HL-60 (cell line): ENCODE measurements around the gene C11orf16.

Experiments used
- DNase-seq, 2 experiments: peaks; one replicate each; pipeline ENCODE4 v3.0.0-alpha.2; 2010 to 2020; ENCODE audit warnings: low read depth in 1 of 2, low spot score in 1 of 2
- H3K27ac ChIP-seq: fragments of 250-450 bp; sonication (Bioruptor Pico); replicated peaks from 2 replicates; pipeline ENCODE4 v1.5.1; 2020; ENCODE audit warnings: mild to moderate bottlenecking, moderate library complexity
- H3K27me3 ChIP-seq: fragments of 250-450 bp; sonication (Bioruptor Pico); 2 replicates; pipeline ENCODE4 v1.5.1; 2021; ENCODE audit warnings: mild to moderate bottlenecking, moderate library complexity; ENCODE audit not compliant: insufficient read depth, poor library complexity, severe bottlenecking
- H3K4me3 ChIP-seq: replicated peaks from 2 replicates; pipeline ENCODE4 v1.5.1; 2011; ENCODE audit warnings: mild to moderate bottlenecking, control low read depth, low read length; ENCODE audit not compliant: insufficient read depth
- CTCF ChIP-seq: IDR thresholded peaks from one replicate; pipeline ENCODE4 v1.5.1; 2011; ENCODE audit warnings: low read length, control low read depth, inconsistent platforms; ENCODE audit not compliant: insufficient read depth
- GABPA ChIP-seq: IDR thresholded peaks from 2 replicates; pipeline ENCODE4 v1.6.1; 2012; ENCODE audit warnings: low read depth
- POLR2AphosphoS5 ChIP-seq: IDR thresholded peaks from 2 replicates; pipeline ENCODE4 v1.6.1; 2012; ENCODE audit warnings: low read depth
- REST ChIP-seq: IDR thresholded peaks from 2 replicates; pipeline ENCODE4 v1.6.1; 2012; ENCODE audit warnings: low read depth; ENCODE audit not compliant: insufficient replicate concordance
- SPI1 ChIP-seq: IDR thresholded peaks from 2 replicates; pipeline ENCODE4 v1.6.1; 2012; ENCODE audit warnings: low read depth, mild to moderate bottlenecking, borderline replicate concordance

C11orf16 gene

GRCh38 chr11:8922691-8923090, 10.1 kb downstream of the C11orf16 start:
- TF ChIP-seq CTCF (no peak), POLR2AphosphoS5 (no peak), SPI1 (no peak), GABPA (no peak), REST (no peak)
- DNase-seq, result no peak
- Histone ChIP-seq H3K27ac (no peak overlapping the region), H3K4me3 (no peak overlapping the region), H3K27me3 (no peaks in the 10 kb centered on the region)

- DNase-seq, result no peak
- TF ChIP-seq POLR2AphosphoS5, result no peak
- no peak for TF ChIP-seq REST
- no peak for TF ChIP-seq GABPA
- no peak for TF ChIP-seq CTCF
- no peak for TF ChIP-seq SPI1
- Histone ChIP-seq H3K27me3 (no peaks in the 10 kb centered on the region), H3K4me3 (no peak overlapping the region), H3K27ac (no peak overlapping the region)
These were observed 15.5 kb downstream of the C11orf16 start for GRCh38 chr11:8917157-8917825.

- DNase-seq, result no peak
- Histone ChIP-seq H3K27ac (no peak overlapping the region), H3K4me3 (no peak overlapping the region), H3K27me3 (no peaks in the 10 kb centered on the region)
- no peak for TF ChIP-seq REST
- TF ChIP-seq SPI1, result no peak
- TF ChIP-seq GABPA, result no peak
- TF ChIP-seq POLR2AphosphoS5, result no peak
- TF ChIP-seq CTCF, result no peak
These were observed 18.1 kb downstream of the C11orf16 start for GRCh38 chr11:8914661-8915018.
